GM12878 (cell line): ENCODE results near the gene TMEM63C. TPM values are rescaled to one million over a fixed set of nuclear protein-coding genes. Genes with fewer than 3 reads are reported as not detected.

ENCODE experiments used
- ATAC-seq: fragments of 200-7000 bp; cut with Tn5 transposase; 3 replicates; pipeline ENCODE4 v1.9.1; 2020; ENCODE audit warnings: mild to moderate bottlenecking, moderate library complexity
- BruUV-seq: library from RNA; stranded (reverse); fragments of 400-500 nt; replicated peaks from 2 replicates; lab custom pipeline; 2021; lab: Mats Ljungman, UMichigan
- CTCF ChIA-PET: fragments of 300-600 bp; sonication (Branson Sonifier 250); formaldehyde crosslinking; extraction: SDS; loops from one replicate; lab custom pipeline; 2021; ENCODE audit warnings: inconsistent platforms; lab: Yijun Ruan, JAX
- POLR2A ChIA-PET: fragments of 350-600 bp; formaldehyde crosslinking; extraction: SDS; loops from one replicate; lab custom pipeline; 2021; ENCODE audit warnings: inconsistent platforms; lab: Charles Lee
- RAD21 ChIA-PET: fragments of 300-600 bp; sonication (Branson Sonifier 250); formaldehyde crosslinking; loops from one replicate; lab custom pipeline; 2023; ENCODE audit warnings: antibody characterized with exemption; ENCODE audit not compliant: unreplicated experiment; lab: Charles Lee
- SMC1A ChIA-PET: fragments of 300-600 bp; sonication (Branson Sonifier 250); formaldehyde crosslinking; loops from one replicate; lab custom pipeline; 2023; ENCODE audit not compliant: unreplicated experiment, uncharacterized antibody; lab: Charles Lee
- DNase-seq: peaks from one replicate; pipeline ENCODE4 v3.0.0-alpha.2; 2011; ENCODE audit warnings: low read depth, low spot score
- FAIRE-seq: peaks from 3 replicates; lab custom pipeline; 2011; peaks lifted over from hg19 to GRCh38; lab: Jason Lieb, UNC
- H2AFZ ChIP-seq: 2 replicates; pipeline ENCODE4 v1.6.0; 2011; ENCODE audit warnings: low read depth, low read length, control low read depth; ENCODE audit not compliant: control insufficient read depth
- H3K27ac ChIP-seq: 2 replicates; pipeline ENCODE4 v1.5.1; 2011; ENCODE audit warnings: control low read depth; ENCODE audit not compliant: control insufficient read depth, insufficient read depth
- H3K27me3 ChIP-seq, 2 experiments: replicated peaks in 1 of 2; 2 replicates each; pipeline versions ENCODE4 v1.6.0 to v1.6.1; 2011; ENCODE audit warnings: low read length in 1 of 2; ENCODE audit not compliant: control insufficient read depth in 2 of 2, insufficient read depth in 2 of 2
- H3K36me3 ChIP-seq, 2 experiments: 2 replicates each; pipeline ENCODE4 v1.5.1; 2011; ENCODE audit warnings: low read length in 1 of 2; ENCODE audit not compliant: control insufficient read depth in 2 of 2, insufficient read depth in 2 of 2
- H3K4me1 ChIP-seq: 2 replicates; pipeline ENCODE4 v1.6.1; 2011; ENCODE audit warnings: mild to moderate bottlenecking, low read length, moderate library complexity, mixed read lengths; ENCODE audit not compliant: control insufficient read depth, insufficient read depth
- H3K4me2 ChIP-seq: 2 replicates; pipeline ENCODE4 v1.6.0; 2011; ENCODE audit warnings: control low read depth; ENCODE audit not compliant: control insufficient read depth, insufficient read depth
- H3K4me3 ChIP-seq: fragments of 200-600 bp; sonication (generic); 2 replicates; pipeline ENCODE4 v1.5.1; 2016
- H3K79me2 ChIP-seq: 2 replicates; pipeline ENCODE4 v1.6.0; 2011; ENCODE audit warnings: low read length; ENCODE audit not compliant: control insufficient read depth, insufficient read depth
- H3K9ac ChIP-seq: 2 replicates; pipeline ENCODE4 v1.8.0; 2011; ENCODE audit warnings: low read length, control low read depth, mixed read lengths; ENCODE audit not compliant: control insufficient read depth, insufficient read depth
- H3K9me3 ChIP-seq: replicated peaks from 3 replicates; pipeline ENCODE4 v1.5.1; 2011; ENCODE audit warnings: mild to moderate bottlenecking, low read length; ENCODE audit not compliant: control insufficient read depth, insufficient read depth
- H4K20me1 ChIP-seq: 2 replicates; pipeline ENCODE4 v1.6.0; 2011; ENCODE audit not compliant: control insufficient read depth, insufficient read depth
- ASH2L ChIP-seq: fragments of 300-600, 200-600 bp; sonication (generic); IDR thresholded peaks from 2 replicates; pipeline ENCODE4 v1.6.1; 2017; ENCODE audit warnings: low read depth, mild to moderate bottlenecking, borderline replicate concordance
- BACH1 ChIP-seq: fragments of 450-650 bp; IDR thresholded peaks from 2 replicates; pipeline ENCODE4 v1.6.1; 2017; ENCODE audit warnings: mild to moderate bottlenecking, borderline replicate concordance
- BMI1 ChIP-seq: fragments of 450-650 bp; IDR thresholded peaks from 2 replicates; pipeline ENCODE4 v1.6.1; 2016; ENCODE audit warnings: mild to moderate bottlenecking, moderate library complexity, borderline replicate concordance
- CHD2 ChIP-seq: IDR thresholded peaks from 2 replicates; pipeline ENCODE4 v1.6.1; 2011; ENCODE audit warnings: low read depth, low read length, improper control_type of control experiment, borderline replicate concordance
- CHD4 ChIP-seq: fragments of 200-600 bp; sonication (generic); IDR thresholded peaks from 2 replicates; pipeline ENCODE4 v1.6.1; 2016; ENCODE audit warnings: mild to moderate bottlenecking
- HDAC2 ChIP-seq: fragments of 200-600 bp; sonication (generic); IDR thresholded peaks from 2 replicates; pipeline ENCODE4 v1.6.1; 2017
- NFYA ChIP-seq: IDR thresholded peaks from 2 replicates; pipeline ENCODE4 v1.6.1; 2011; ENCODE audit warnings: low read depth, mild to moderate bottlenecking, low read length, improper control_type of control experiment, borderline replicate concordance
- PAX8 ChIP-seq: fragments of 450-650 bp; IDR thresholded peaks from 2 replicates; pipeline ENCODE4 v1.6.1; 2017; ENCODE audit warnings: mild to moderate bottlenecking, moderate library complexity
- WGBS: methylation state at CpG from one replicate; pipeline ENCODE4 v1.1.6; 2016; ENCODE audit warnings: low lambda C conversion rate; ENCODE audit not compliant: insufficient replicate concordance, insufficient coverage; ENCODE audit errors: missing lambda C conversion rate; 5-methylcytosine and 5-hydroxymethylcytosine counted together
- in situ Hi-C: fragments of 300-500 bp; cut with MboI; formaldehyde crosslinking; loops from 9 replicates; pipeline ENCODE4 v1.14.3; 2018; ENCODE audit warnings: mixed read lengths
- intact Hi-C: fragments of 100-400 bp; cut with micrococcal nuclease; formaldehyde crosslinking; loops from one replicate; pipeline ENCODE4 v1.14.2; 2022; ENCODE audit not compliant: unreplicated experiment
- polyA plus RNA-seq, 11 experiments: library from polyadenylated mRNA; depleted of rRNA in 4 of 11; unstranded in 6 of 11; stranded (reverse) in 5 of 11; fragments of >200 nt; fragmentation: Nextera tagmentation in 4 of 11; fragmentation: Illumina TruSeq in 1 of 11; extraction: Ambion mirVana in 4 of 11; extraction: Trizol in 1 of 11; gene quantifications; 1 replicate in 1 of 11; 2 replicates in 10 of 11; pipeline versions ENCODE4 v1.2.1 to v1.2.3, GENCODE V29; 2011 to 2016; ENCODE audit warnings: inconsistent platforms in 2 of 11, missing spikeins in 2 of 11, low read depth in 1 of 11
- total RNA-seq, 4 experiments: library from RNA; depleted of rRNA in 3 of 4; stranded (reverse); fragments of >200 nt in 3 of 4; fragmentation: Illumina TruSeq in 1 of 4; extraction: Trizol in 1 of 4; gene quantifications; 2 replicates each; pipeline versions ENCODE4 v1.2.1 to v1.2.3, GENCODE V29; 2013 to 2021
- TF ChIP-seq, protein P1 (sequence below): IDR thresholded peaks from 2 replicates; pipeline ENCODE4 v1.6.1; 2012; ENCODE audit warnings: low read length, inconsistent platforms
- TF ChIP-seq, protein P2 (sequence below): IDR thresholded peaks from 2 replicates; pipeline ENCODE4 v1.6.1; 2012; ENCODE audit warnings: low read depth, low read length, improper control_type of control experiment

TMEM63C gene
- total and polyA plus RNA-seq, 10 of the 15 experiments (the other 5 are each of a cell fraction or from before 2014, with no cell fraction given): 0.06 to 1.3 (median 0.39) TPM; not detected in 4

DNA sequence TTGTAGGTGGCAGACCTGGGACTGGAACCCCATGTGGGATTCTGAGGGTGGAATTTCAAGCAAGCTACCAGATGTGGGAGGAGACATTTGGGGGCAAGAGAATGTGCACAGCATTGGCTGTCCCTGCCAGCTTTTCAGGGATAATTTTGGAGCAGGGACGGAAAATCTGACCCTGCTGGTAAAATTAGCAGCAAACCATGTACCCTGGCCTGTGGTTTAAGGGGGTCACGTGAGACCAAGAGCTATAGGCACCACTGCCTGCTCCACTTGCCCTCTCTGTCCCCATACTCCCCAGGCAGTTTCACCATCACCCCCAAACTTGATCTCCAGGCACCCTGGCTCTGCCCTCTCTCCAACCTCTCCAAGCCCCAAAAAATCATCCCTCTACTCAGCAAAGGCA is 26.5 kb upstream of the TMEM63C start:
- Histone ChIP-seq H3K79me2 (no peaks in the 10 kb centered on the region), H3K9ac (no peak overlapping the region), H3K27ac (no peak overlapping the region), H3K36me3 (no peaks in the 10 kb centered on the region), H3K9me3 (no peaks in the 10 kb centered on the region), H2AFZ (no peak overlapping the region), H3K4me1 (no peaks in the 10 kb centered on the region), H3K4me3 (no peak overlapping the region), H4K20me1 (no peaks in the 10 kb centered on the region), H3K4me2 (no peak overlapping the region), H3K27me3 (no peaks in the 10 kb centered on the region; a peak in 1 of 4 replicates)
- FAIRE-seq (no peak), DNase-seq (no peak), ATAC-seq (no peak)
- in situ Hi-C loops: no loop called here
- intact Hi-C loops: loop anchor here (10.0 kb wide), 1 partner anchor 390 kb away; no protein-coding TSS in a partner anchor
- ChIA-PET POLR2A (no interaction called here), CTCF (interaction anchor here (0.6 to 7.7 kb wide), 4 partner anchors 13 to 255 kb away, joined by 3 to 159 read pairs (median 38); partner anchors contain the start of gene ZDHHC22), RAD21 (no interaction called here), SMC1A (interaction anchor here (0.8 to 4.5 kb wide), 2 partner anchors 59 to 160 kb away, joined by 3 to 45 read pairs; no protein-coding TSS in a partner anchor)
- TF ChIP-seq ASH2L (no peak), CHD2 (no peak), PAX8 (no peak), BACH1 (no peak), BMI1 (no peak)
- TF ChIP-seq, protein P1, sequence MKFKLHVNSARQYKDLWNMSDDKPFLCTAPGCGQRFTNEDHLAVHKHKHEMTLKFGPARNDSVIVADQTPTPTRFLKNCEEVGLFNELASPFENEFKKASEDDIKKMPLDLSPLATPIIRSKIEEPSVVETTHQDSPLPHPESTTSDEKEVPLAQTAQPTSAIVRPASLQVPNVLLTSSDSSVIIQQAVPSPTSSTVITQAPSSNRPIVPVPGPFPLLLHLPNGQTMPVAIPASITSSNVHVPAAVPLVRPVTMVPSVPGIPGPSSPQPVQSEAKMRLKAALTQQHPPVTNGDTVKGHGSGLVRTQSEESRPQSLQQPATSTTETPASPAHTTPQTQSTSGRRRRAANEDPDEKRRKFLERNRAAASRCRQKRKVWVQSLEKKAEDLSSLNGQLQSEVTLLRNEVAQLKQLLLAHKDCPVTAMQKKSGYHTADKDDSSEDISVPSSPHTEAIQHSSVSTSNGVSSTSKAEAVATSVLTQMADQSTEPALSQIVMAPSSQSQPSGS: no peak
- no TSS peak for BruUV-seq
- 0% methylated on average over 2 of the region's 2 CpGs for WGBS

DNA sequence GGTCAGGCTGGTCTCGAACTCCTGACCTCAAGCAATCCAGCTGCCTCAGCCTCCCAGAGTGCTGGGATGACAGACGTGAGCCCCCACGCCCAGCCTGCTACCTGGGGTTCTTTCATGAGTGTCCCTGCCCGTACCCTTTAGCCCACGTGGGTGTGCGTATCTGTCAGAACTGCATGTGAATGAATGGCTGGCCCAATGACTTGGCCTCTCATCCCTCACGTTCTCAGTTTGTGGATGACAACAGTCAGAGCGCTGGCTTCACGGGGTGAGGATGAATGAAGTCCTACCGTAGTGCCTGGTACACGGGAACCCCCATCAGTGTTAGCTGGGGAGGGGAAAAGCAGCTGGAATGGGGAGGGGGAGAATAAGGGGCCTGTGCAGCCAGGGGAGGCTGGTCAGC is 23.9 kb upstream of the TMEM63C start:
- SMC1A ChIA-PET: no interaction called here
- H3K27me3 ChIP-seq: no peaks in the 10 kb centered on the region; a peak in 1 of 4 replicates
- in situ Hi-C loops: no loop called here

More for the DNA sequence above, 23.9 kb upstream of the TMEM63C start:
- Histone ChIP-seq H3K36me3 (no peaks in the 10 kb centered on the region), H3K4me2 (no peak overlapping the region), H3K4me1 (no peaks in the 10 kb centered on the region), H2AFZ (no peak overlapping the region), H3K4me3 (no peak overlapping the region), H3K9ac (no peak overlapping the region), H3K79me2 (no peaks in the 10 kb centered on the region), H3K9me3 (no peaks in the 10 kb centered on the region), H4K20me1 (no peaks in the 10 kb centered on the region), H3K27ac (no peak overlapping the region)
- ChIA-PET RAD21 (no interaction called here), CTCF (interaction anchor here (1.2 kb wide), 1 partner anchor 158 kb away, joined by 6 read pairs; no protein-coding TSS in a partner anchor), POLR2A (interaction anchor here (0.6 kb wide), 1 partner anchor 133 kb away, joined by 6 read pairs; no protein-coding TSS in a partner anchor)
- intact Hi-C loops: loop anchor here (10.0 kb wide), 1 partner anchor 387 kb away; no protein-coding TSS in a partner anchor
- TF ChIP-seq, protein P2, sequence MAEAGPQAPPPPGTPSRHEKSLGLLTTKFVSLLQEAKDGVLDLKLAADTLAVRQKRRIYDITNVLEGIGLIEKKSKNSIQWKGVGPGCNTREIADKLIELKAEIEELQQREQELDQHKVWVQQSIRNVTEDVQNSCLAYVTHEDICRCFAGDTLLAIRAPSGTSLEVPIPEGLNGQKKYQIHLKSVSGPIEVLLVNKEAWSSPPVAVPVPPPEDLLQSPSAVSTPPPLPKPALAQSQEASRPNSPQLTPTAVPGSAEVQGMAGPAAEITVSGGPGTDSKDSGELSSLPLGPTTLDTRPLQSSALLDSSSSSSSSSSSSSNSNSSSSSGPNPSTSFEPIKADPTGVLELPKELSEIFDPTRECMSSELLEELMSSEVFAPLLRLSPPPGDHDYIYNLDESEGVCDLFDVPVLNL: no peak
- no peak for TF ChIP-seq CHD4
- no peak for TF ChIP-seq NFYA
- TF ChIP-seq HDAC2: no peak
- TF ChIP-seq, protein P1: no peak
- no peak for TF ChIP-seq BMI1
- ATAC-seq: no peak
- no peak for FAIRE-seq
- DNase-seq: no peak
- 18% methylated on average over 11 of the region's 11 CpGs for WGBS
- BruUV-seq: no TSS peak
